Gastroesophageal sphincter (tissue), 4 donors: ENCODE results near the gene XYLB. TPM values are rescaled to one million over a fixed set of nuclear protein-coding genes. Genes with fewer than 3 reads are reported as not detected.

ENCODE experiments used
- ATAC-seq: fragments of 150-250 bp; one replicate; pipeline ENCODE4 v1.9.1; 2016; ENCODE audit warnings: mild to moderate bottlenecking, moderate library complexity
- H3K27ac ChIP-seq, 4 donors: fragments of 200-600 bp; sonication (generic) in 3 of 4; 1 replicate in 3 of 4; 2 replicates in 1 of 4; pipeline ENCODE4 v1.5.1; 2016 to 2019
- H3K27me3 ChIP-seq: fragments of 200-600 bp; sonication (generic); one replicate; pipeline ENCODE4 v1.5.1; 2019
- H3K36me3 ChIP-seq, 2 donors: fragments of 200-600 bp; sonication (generic); one replicate each; pipeline ENCODE4 v1.5.1; 2019; ENCODE audit warnings: control low read depth in 1 of 2
- H3K4me1 ChIP-seq, 3 donors: fragments of 200-600 bp; sonication (generic); 1 replicate in 2 of 3; 2 replicates in 1 of 3; pipeline ENCODE4 v1.5.1; 2016 to 2019; ENCODE audit warnings: control low read depth in 2 of 3
- H3K4me3 ChIP-seq, 2 donors: fragments of 200-600 bp; sonication (generic); one replicate each; pipeline ENCODE4 v1.5.1; 2019; ENCODE audit warnings: mild to moderate bottlenecking in 1 of 2, moderate library complexity in 1 of 2
- H3K9me3 ChIP-seq, 3 donors: fragments of 200-600 bp; sonication (generic); one replicate each; pipeline ENCODE4 v1.5.1; 2017 to 2019; ENCODE audit warnings: control low read depth in 2 of 3
- EP300 ChIP-seq: sonication (generic); formaldehyde crosslinking; IDR thresholded peaks from one replicate; pipeline ENCODE4 v1.6.1; 2017; ENCODE audit warnings: antibody characterized with exemption, mild to moderate bottlenecking
- POLR2A ChIP-seq, 2 donors: fragments of 450-650 bp; IDR thresholded peaks; one replicate each; pipeline ENCODE4 v1.6.1; 2017; ENCODE audit warnings: antibody characterized with exemption in 2 of 2, mild to moderate bottlenecking in 2 of 2, moderate library complexity in 1 of 2
- POLR2AphosphoS5 ChIP-seq: sonication (generic); formaldehyde crosslinking; IDR thresholded peaks from one replicate; pipeline ENCODE4 v1.6.1; 2017; ENCODE audit warnings: antibody characterized with exemption
- WGBS, 2 donors: methylation state at CpG; one replicate each; pipeline ENCODE4 v1.1.5; 2018; ENCODE audit warnings: low coverage in 1 of 2; 5-methylcytosine and 5-hydroxymethylcytosine counted together
- total RNA-seq, 4 donors: library from RNA; depleted of rRNA; stranded (reverse); fragments of >200 nt; gene quantifications; one replicate each; pipeline ENCODE4 v1.1.0, GENCODE V29; 2016
- TF ChIP-seq, protein P1 (sequence below), 4 experiments: fragments of 200-600 bp in 2 of 4; fragments of 450-650 bp in 2 of 4; sonication (generic) in 1 of 4; IDR thresholded peaks; one replicate each; pipeline ENCODE4 v1.5.1; 2017 to 2019; ENCODE audit warnings: antibody characterized with exemption in 4 of 4, mild to moderate bottlenecking in 2 of 4, moderate library complexity in 2 of 4

Gene XYLB
- total RNA-seq, 4 donors from 2014 or later = 0.87 to 2.2 (median 1.8) TPM

DNA sequence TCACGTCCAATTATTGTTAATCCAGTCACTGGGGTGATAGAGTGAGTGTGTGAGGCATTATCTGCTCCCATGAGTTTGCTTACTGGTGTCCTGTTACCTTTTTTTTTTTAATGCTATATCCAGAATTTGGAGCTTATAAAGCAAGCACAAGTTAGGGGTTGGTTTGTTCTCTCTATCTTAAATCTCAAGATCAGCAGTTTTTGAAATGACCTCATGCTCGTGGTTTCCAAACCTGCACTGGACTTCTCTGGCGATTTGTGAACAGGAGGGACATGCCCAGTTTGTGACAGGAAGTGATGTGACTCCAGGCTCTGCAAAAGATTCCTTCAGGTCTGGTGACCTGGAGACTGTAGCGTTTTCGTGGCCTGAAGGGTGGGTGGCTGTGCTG lies 25.6 kb downstream of the XYLB start:
- H3K4me3 ChIP-seq = no peak overlapping the region
- H3K9me3 ChIP-seq = no peaks in the 10 kb centered on the region
- H3K27me3 ChIP-seq = no peaks in the 10 kb centered on the region
- H3K36me3 ChIP-seq = peaks cover 0 to 87% of the 10 kb centered on the region in 2 donors
- H3K27ac ChIP-seq = no peak overlapping the region
- no peak for ATAC-seq
- 67 to 86% methylated on average over 2 to 3 of the region's 5 CpGs for WGBS, 2 donors
- TF ChIP-seq POLR2AphosphoS5 = no peak
- TF ChIP-seq POLR2A (IDR thresholded peaks at IDR 0.05) = no peak
- TF ChIP-seq, protein P1, sequence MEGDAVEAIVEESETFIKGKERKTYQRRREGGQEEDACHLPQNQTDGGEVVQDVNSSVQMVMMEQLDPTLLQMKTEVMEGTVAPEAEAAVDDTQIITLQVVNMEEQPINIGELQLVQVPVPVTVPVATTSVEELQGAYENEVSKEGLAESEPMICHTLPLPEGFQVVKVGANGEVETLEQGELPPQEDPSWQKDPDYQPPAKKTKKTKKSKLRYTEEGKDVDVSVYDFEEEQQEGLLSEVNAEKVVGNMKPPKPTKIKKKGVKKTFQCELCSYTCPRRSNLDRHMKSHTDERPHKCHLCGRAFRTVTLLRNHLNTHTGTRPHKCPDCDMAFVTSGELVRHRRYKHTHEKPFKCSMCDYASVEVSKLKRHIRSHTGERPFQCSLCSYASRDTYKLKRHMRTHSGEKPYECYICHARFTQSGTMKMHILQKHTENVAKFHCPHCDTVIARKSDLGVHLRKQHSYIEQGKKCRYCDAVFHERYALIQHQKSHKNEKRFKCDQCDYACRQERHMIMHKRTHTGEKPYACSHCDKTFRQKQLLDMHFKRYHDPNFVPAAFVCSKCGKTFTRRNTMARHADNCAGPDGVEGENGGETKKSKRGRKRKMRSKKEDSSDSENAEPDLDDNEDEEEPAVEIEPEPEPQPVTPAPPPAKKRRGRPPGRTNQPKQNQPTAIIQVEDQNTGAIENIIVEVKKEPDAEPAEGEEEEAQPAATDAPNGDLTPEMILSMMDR (IDR thresholded peaks at IDR 0.05) = no peak
- no peak for TF ChIP-seq EP300
- no peaks in the 10 kb centered on the region for H3K4me1 ChIP-seq

DNA sequence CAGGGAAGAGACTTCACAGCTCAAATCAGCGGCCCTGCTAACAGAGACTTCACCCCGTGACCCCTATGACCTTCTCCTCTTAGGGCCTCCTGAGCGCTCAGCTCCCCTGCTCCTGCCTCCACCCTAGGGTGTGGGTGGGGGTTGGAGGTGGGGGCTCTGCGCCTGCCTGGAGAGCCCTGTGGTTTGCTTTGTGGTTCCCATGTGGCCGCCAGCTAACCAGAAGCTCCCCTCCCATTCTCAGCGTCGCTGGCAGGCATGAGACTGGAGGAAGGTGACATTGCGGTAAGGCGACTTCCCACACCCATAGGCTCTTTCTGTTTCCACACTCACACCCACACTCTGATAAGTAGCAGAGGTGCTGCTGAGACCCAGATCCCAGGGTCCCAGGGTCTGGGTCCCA lies 27.6 kb downstream of the XYLB start:
- peaks cover 0 to 87% of the 10 kb centered on the region in 2 donors for H3K36me3 ChIP-seq

DNA sequence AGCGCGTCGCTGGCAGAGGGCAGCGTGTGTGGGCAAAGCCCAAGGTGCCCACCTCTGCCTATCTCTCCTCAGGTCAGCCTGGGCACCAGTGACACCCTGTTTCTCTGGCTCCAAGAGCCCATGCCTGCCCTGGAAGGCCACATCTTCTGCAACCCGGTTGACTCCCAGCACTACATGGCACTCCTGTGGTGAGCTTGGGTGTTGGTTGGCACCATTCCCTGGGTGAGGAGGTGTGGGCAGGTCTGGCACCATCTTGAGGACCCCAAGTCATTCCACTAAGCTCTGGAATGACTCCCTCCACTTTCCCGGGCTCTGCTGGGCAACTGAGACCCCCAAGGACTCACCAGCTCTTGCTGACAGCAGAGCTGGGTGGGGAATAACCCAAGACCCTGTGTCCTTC lies 28.5 kb downstream of the XYLB start:
- Histone ChIP-seq H3K9me3 (no peaks in the 10 kb centered on the region), H3K4me3 (no peak overlapping the region), H3K27me3 (no peaks in the 10 kb centered on the region), H3K36me3 (peaks cover 0 to 87% of the 10 kb centered on the region in 2 donors), H3K27ac (no peak overlapping the region), H3K4me1 (no peaks in the 10 kb centered on the region)
- no peak for ATAC-seq
- TF ChIP-seq EP300 = no peak
- TF ChIP-seq, protein P1 (IDR thresholded peaks at IDR 0.05) = no peak
- TF ChIP-seq POLR2A (IDR thresholded peaks at IDR 0.05) = no peak
- TF ChIP-seq POLR2AphosphoS5 = no peak
- 94 to 100% methylated on average over 1 to 5 of the region's 6 CpGs for WGBS, 2 donors

More for the DNA sequence above, 27.6 kb downstream of the XYLB start:
- WGBS, 2 donors = 83 to 92% methylated on average over 1 to 7 of the region's 9 CpGs
- ATAC-seq = no peak
- TF ChIP-seq, protein P1 (IDR thresholded peaks at IDR 0.05) = no peak
- TF ChIP-seq EP300 = no peak
- TF ChIP-seq POLR2A (IDR thresholded peaks at IDR 0.05) = no peak
- no peak for TF ChIP-seq POLR2AphosphoS5
- H3K27ac ChIP-seq = no peak overlapping the region
- no peak overlapping the region for H3K4me3 ChIP-seq
- H3K27me3 ChIP-seq = no peaks in the 10 kb centered on the region
- H3K9me3 ChIP-seq = no peaks in the 10 kb centered on the region
- H3K4me1 ChIP-seq = no peaks in the 10 kb centered on the region

DNA sequence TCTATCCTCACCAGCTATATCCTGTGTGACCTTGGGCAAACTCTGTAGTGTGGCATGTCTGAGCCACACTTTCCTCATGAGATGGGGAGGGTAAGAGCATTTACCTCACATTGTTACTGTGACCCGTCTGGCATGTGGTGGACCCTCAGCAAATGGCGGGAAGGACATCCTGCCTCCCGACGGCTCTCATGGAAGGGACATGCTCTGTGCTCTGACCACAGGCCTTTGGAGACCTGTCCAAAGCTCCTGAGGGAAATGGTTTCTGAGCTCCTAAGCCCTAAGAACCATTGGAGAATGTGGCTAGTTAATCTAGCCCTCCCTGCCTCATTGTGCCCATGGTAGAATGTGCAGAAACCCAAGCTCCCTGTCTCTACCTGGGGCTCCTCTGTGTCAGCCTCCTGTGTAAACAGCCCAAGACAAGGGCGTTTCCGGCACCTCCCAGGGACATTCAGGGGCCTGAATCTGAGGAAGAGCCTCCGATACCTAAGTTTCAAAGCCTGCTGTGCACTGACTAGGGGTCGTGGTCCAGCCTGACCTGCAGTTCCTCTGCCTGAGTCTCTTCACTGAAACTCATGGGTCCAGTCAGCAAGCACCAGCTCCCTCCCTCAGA lies 29.0 kb downstream of the XYLB start:
- Histone ChIP-seq H3K27ac (no peak overlapping the region), H3K4me1 (no peaks in the 10 kb centered on the region), H3K36me3 (peaks cover 0 to 87% of the 10 kb centered on the region in 2 donors), H3K27me3 (no peaks in the 10 kb centered on the region), H3K4me3 (no peak overlapping the region), H3K9me3 (no peaks in the 10 kb centered on the region)
- TF ChIP-seq POLR2A (IDR thresholded peaks at IDR 0.05) = no peak
- no peak for TF ChIP-seq EP300
- TF ChIP-seq POLR2AphosphoS5 = no peak
- TF ChIP-seq, protein P1 (IDR thresholded peaks at IDR 0.05) = no peak
- WGBS, 2 donors = no CpG with 5 or more reads among the region's 8 CpGs
- ATAC-seq = no peak

DNA sequence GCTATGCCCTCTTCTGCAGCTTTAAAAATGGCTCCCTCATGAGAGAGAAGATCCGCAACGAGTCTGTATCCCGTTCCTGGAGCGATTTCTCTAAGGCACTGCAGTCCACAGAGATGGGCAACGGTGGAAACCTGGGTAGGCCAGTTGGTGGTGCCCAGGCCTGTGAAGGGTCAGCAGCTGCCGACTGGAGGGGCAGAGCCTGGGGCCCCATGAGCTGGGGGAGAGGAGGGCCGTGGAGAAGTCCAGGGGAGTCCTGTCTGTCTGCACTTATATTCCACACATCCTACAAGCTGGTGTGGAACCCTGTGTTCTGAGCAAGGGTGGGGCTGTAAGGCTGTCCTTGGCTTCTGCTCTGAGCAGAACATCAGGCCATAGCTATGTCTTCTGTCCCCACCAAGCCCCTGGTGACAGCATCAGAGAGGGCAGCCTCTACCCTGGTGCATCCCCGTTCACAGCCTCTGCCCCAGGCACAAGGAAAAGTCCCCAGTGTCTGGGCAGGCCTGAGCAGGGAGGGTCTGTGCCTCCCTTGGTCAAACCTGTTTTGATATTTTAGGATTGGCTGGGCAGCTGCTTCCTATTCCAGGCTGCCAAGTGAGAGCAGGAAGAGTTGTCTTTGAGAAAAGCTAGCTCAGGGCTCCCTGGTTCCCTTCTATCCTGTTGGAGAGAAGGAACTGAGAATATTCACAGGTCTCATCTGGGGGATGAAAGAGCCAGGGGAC lies 29.7 kb downstream of the XYLB start:
- ATAC-seq = no peak
- no peak for TF ChIP-seq POLR2AphosphoS5
- TF ChIP-seq, protein P1 (IDR thresholded peaks at IDR 0.05) = no peak
- no peak for TF ChIP-seq POLR2A (IDR thresholded peaks at IDR 0.05)
- TF ChIP-seq EP300 = no peak
- Histone ChIP-seq H3K9me3 (no peaks in the 10 kb centered on the region), H3K27ac (no peak overlapping the region), H3K27me3 (no peaks in the 10 kb centered on the region), H3K4me3 (no peak overlapping the region), H3K36me3 (peaks cover 0 to 90% of the 10 kb centered on the region in 2 donors), H3K4me1 (no peaks in the 10 kb centered on the region)
- WGBS, 2 donors = 83% methylated on average over 1 of the region's 8 CpGs; no CpG with 5 or more reads in 1 of the 2 donors
